Endothelial cell (in vitro differentiated cells): Measurements from ENCODE around the gene PLEKHA7. TPM values are rescaled to one million over a fixed set of nuclear protein-coding genes. Genes with fewer than 3 reads are reported as not detected.

Experiments
- DNase-seq: peaks from one replicate; pipeline ENCODE4 v3.0.0; 2021; ENCODE audit warnings: low spot score
- H3K27ac Mint-ChIP-seq: one replicate; pipeline ENCODE4 v1.8.0; 2021; ENCODE audit warnings: mixed read lengths, inconsistent platforms; ENCODE audit not compliant: unreplicated experiment
- H3K27me3 Mint-ChIP-seq: one replicate; pipeline ENCODE4 v1.8.0; 2021; ENCODE audit warnings: mild to moderate bottlenecking, moderate library complexity, mixed read lengths, inconsistent platforms; ENCODE audit not compliant: unreplicated experiment
- H3K36me3 Mint-ChIP-seq: one replicate; pipeline ENCODE4 v1.8.0; 2021; ENCODE audit warnings: mild to moderate bottlenecking, low read depth, mixed read lengths, inconsistent platforms; ENCODE audit not compliant: unreplicated experiment
- H3K4me1 Mint-ChIP-seq: one replicate; pipeline ENCODE4 v1.8.0; 2021; ENCODE audit warnings: mild to moderate bottlenecking, mixed read lengths, inconsistent platforms; ENCODE audit not compliant: unreplicated experiment
- H3K4me3 Mint-ChIP-seq: one replicate; pipeline ENCODE4 v1.8.0; 2021; ENCODE audit warnings: mild to moderate bottlenecking, mixed read lengths, inconsistent platforms; ENCODE audit not compliant: unreplicated experiment
- H3K9me3 Mint-ChIP-seq: one replicate; pipeline ENCODE4 v1.8.0; 2021; ENCODE audit warnings: mixed read lengths, inconsistent platforms; ENCODE audit not compliant: unreplicated experiment
- total RNA-seq: library from RNA; stranded (reverse); fragmentation: NEBNext Ultra II Directional; extraction: Animal tissue kit (Norgen Biotek cat#: 25700); gene quantifications from one replicate; pipeline ENCODE4 v1.2.1, GENCODE V29; 2021; ENCODE audit not compliant: unreplicated experiment
- TF ChIP-seq, protein P1 (sequence below): fragments of 200-600 bp; sonication (generic); IDR thresholded peaks from one replicate; pipeline ENCODE4 v1.5.0; 2021; ENCODE audit warnings: antibody characterized with exemption; ENCODE audit not compliant: unreplicated experiment

PLEKHA7 gene
- total RNA-seq, 1 donor from 2014 or later = 8.2 TPM

GRCh38 chr11:16856022-16856471, 158.2 kb downstream of the PLEKHA7 start:
- Mint-ChIP-seq H3K4me1 (peaks cover 28% of the 10 kb centered on the region), H3K9me3 (no peaks in the 10 kb centered on the region), H3K36me3 (peaks cover 5% of the 10 kb centered on the region), H3K27ac (no peak overlapping the region), H3K4me3 (no peak overlapping the region), H3K27me3 (peaks cover 3% of the 10 kb centered on the region)
- TF ChIP-seq, protein P1, sequence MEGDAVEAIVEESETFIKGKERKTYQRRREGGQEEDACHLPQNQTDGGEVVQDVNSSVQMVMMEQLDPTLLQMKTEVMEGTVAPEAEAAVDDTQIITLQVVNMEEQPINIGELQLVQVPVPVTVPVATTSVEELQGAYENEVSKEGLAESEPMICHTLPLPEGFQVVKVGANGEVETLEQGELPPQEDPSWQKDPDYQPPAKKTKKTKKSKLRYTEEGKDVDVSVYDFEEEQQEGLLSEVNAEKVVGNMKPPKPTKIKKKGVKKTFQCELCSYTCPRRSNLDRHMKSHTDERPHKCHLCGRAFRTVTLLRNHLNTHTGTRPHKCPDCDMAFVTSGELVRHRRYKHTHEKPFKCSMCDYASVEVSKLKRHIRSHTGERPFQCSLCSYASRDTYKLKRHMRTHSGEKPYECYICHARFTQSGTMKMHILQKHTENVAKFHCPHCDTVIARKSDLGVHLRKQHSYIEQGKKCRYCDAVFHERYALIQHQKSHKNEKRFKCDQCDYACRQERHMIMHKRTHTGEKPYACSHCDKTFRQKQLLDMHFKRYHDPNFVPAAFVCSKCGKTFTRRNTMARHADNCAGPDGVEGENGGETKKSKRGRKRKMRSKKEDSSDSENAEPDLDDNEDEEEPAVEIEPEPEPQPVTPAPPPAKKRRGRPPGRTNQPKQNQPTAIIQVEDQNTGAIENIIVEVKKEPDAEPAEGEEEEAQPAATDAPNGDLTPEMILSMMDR = no peak
- DNase-seq = no peak

DNA sequence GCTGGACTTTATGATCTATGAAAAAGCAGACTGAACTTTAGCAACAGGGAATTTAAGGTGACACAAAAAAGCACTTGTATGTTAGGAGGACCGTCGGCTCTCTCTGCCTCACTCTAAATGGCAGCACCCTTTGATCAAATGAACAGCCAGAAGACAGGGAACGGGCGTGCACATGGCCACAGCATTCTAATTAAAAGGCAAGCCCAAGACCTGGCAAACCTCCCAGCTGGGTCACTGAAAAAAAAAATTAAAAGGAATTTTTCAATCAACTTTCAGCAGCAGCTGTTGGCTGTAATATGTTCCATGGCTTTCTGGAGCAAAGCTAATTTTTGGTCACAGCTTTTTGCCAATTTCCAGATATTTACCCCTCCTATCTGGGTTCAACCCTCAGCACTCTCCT, 159.2 kb downstream of the PLEKHA7 start:
- no peak overlapping the region for H3K27ac Mint-ChIP-seq
- no peak for DNase-seq
- H3K4me1 Mint-ChIP-seq = peaks cover 24% of the 10 kb centered on the region
- H3K27me3 Mint-ChIP-seq = peaks cover 2% of the 10 kb centered on the region
- TF ChIP-seq, protein P1 = no peak
- peaks cover 5% of the 10 kb centered on the region for H3K36me3 Mint-ChIP-seq
- H3K4me3 Mint-ChIP-seq = no peak overlapping the region
- H3K9me3 Mint-ChIP-seq = no peaks in the 10 kb centered on the region

DNA sequence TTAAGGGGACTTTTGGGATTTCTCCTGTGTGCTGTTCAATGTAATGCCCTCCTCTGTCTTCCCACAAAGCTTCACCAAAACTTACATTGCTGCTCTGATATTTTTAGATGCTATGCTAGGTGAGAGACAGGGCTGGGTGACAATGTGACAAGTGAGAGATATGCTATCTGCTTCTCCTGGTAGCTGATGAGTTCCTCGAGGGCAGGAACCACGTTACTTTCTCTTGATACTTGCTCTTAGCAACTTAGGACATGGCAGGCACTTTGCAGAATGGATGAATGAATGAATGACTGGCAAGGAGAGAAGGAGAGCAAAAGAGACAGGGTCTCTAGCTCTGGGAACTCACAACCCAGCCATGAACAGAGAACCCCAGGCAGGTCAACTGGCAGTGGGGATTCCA, 160.4 kb downstream of the PLEKHA7 start:
- no peak overlapping the region for H3K4me3 Mint-ChIP-seq

DNA sequence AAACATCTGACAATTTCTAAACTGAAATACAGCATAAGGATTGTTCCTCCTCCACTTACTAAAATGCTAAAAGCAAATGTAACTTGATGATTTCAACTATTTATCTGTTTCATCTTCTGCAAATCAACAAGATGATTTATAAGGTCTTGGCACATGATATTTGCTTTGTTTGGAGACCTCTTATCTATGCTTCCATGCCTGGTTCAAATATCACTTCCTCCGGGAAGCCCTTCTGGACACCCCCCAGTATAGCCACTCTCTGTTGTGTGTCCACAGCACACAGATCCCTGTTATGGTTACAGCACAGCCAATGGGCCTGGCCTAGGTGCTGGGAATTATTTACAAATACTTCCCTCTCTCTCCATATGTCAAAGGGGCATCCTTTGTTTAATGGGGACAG, 160.9 kb downstream of the PLEKHA7 start:
- H3K27ac Mint-ChIP-seq = no peak overlapping the region
- H3K27me3 Mint-ChIP-seq = peaks cover 2% of the 10 kb centered on the region
- peaks cover 5% of the 10 kb centered on the region for H3K36me3 Mint-ChIP-seq
- H3K4me3 Mint-ChIP-seq = no peak overlapping the region
- TF ChIP-seq, protein P1 = no peak
- H3K9me3 Mint-ChIP-seq = no peaks in the 10 kb centered on the region
- peaks cover 20% of the 10 kb centered on the region for H3K4me1 Mint-ChIP-seq
- no peak for DNase-seq

More for the DNA sequence above, 160.4 kb downstream of the PLEKHA7 start:
- peaks cover 22% of the 10 kb centered on the region for H3K4me1 Mint-ChIP-seq
- TF ChIP-seq, protein P1 = no peak
- no peak for DNase-seq
- H3K27ac Mint-ChIP-seq = peak overlapping the region; percentile 38
- peaks cover 5% of the 10 kb centered on the region for H3K36me3 Mint-ChIP-seq
- no peaks in the 10 kb centered on the region for H3K9me3 Mint-ChIP-seq
- peaks cover 2% of the 10 kb centered on the region for H3K27me3 Mint-ChIP-seq

- TF ChIP-seq, protein P1 = no peak
- no peak for DNase-seq
- no peaks in the 10 kb centered on the region for H3K36me3 Mint-ChIP-seq
- no peak overlapping the region for H3K4me3 Mint-ChIP-seq
- no peaks in the 10 kb centered on the region for H3K9me3 Mint-ChIP-seq
- no peaks in the 10 kb centered on the region for H3K4me1 Mint-ChIP-seq
- no peak overlapping the region for H3K27ac Mint-ChIP-seq
- peaks cover 3% of the 10 kb centered on the region for H3K27me3 Mint-ChIP-seq
These were observed 167.9 kb downstream of the PLEKHA7 start for GRCh38 chr11:16846305-16846704.
